SH-SY5Y (cell line): ENCODE results near the gene RERE.

ENCODE experiments used
- GATA2 ChIP-seq: IDR thresholded peaks from 2 replicates; pipeline ENCODE4 v1.6.1; 2011; ENCODE audit warnings: mild to moderate bottlenecking, low read depth, low read length
- GATA3 ChIP-seq: IDR thresholded peaks from 2 replicates; pipeline ENCODE4 v1.6.1; 2011; ENCODE audit warnings: low read depth, mild to moderate bottlenecking, low read length, moderate library complexity

- TF ChIP-seq GATA2 (no peak), GATA3 (no peak)
These were observed 47.4 kb upstream of the RERE start for GRCh38 chr1:8864713-8865344.
